ENCODE data around the gene MTIF3.
A peak's percentile ranks its signal among the peaks of the same experiment; 100 is the strongest.

MTIF3 gene

GRCh38 chr13:27450921-27451471, 632 bp upstream of the MTIF3 start:
- DNase-seq = no peak

- DNase-seq = no peak
These were observed 1.2 kb downstream of the MTIF3 start for GRCh38 chr13:27449081-27449603.

- no peak for DNase-seq
These were observed 2.1 kb downstream of the MTIF3 start for GRCh38 chr13:27448308-27448707.

- DNase-seq = no peak
These were observed 3.3 kb downstream of the MTIF3 start for GRCh38 chr13:27446986-27447583.

GRCh38 chr13:27442797-27443196, 7.6 kb downstream of the MTIF3 start:
- DNase-seq = no peak

GRCh38 chr13:27442071-27442647, 8.2 kb downstream of the MTIF3 start:
- no peak for DNase-seq

GRCh38 chr13:27440408-27440807, 10.0 kb downstream of the MTIF3 start:
- no peak for DNase-seq

GRCh38 chr13:27437126-27437525, 13.2 kb downstream of the MTIF3 start:
- no peak for DNase-seq

GRCh38 chr13:27432611-27433210, 17.7 kb downstream of the MTIF3 start:
- DNase-seq = no peak

GRCh38 chr13:27432180-27432579, 18.2 kb downstream of the MTIF3 start:
- DNase-seq = no peak

GRCh38 chr13:27428160-27428559, 22.2 kb downstream of the MTIF3 start:
- no peak for DNase-seq

GRCh38 chr13:27427641-27428040, 22.7 kb downstream of the MTIF3 start:
- no peak for DNase-seq

- no peak for DNase-seq
These were observed 24.3 kb downstream of the MTIF3 start for GRCh38 chr13:27425918-27426630.

- DNase-seq = no peak
These were observed 25.0 kb downstream of the MTIF3 start for GRCh38 chr13:27425158-27425917.

- DNase-seq = peak; percentile 65
These were observed 25.9 kb downstream of the MTIF3 start, which contains the start of gene GTF3A for GRCh38 chr13:27424246-27425157. Gene GTF3A (plus strand): TSS chr13:27424619.

- no peak for DNase-seq
These were observed 27.0 kb downstream of the MTIF3 start for GRCh38 chr13:27423333-27423732.

GRCh38 chr13:27421101-27421871, 29.1 kb downstream of the MTIF3 start:
- no peak for DNase-seq

GRCh38 chr13:27419328-27419727, 31.0 kb downstream of the MTIF3 start:
- DNase-seq = no peak

GRCh38 chr13:27415116-27415515, 35.2 kb downstream of the MTIF3 start:
- DNase-seq = no peak

GRCh38 chr13:27411341-27411740, 39.0 kb downstream of the MTIF3 start:
- DNase-seq = no peak

- DNase-seq = no peak
These were observed 41.4 kb downstream of the MTIF3 start for GRCh38 chr13:27409013-27409412.
